Upper lobe of left lung (tissue), 6 donors: Measurements from ENCODE around the gene SNX21. TPM values are rescaled to one million over a fixed set of nuclear protein-coding genes. Genes with fewer than 3 reads are reported as not detected.
A peak's percentile ranks its signal among the peaks of the same experiment; 100 is the strongest.
"Not testable (repeated sequence)": the region's sequence is repeated elsewhere in the genome, so short reads cannot be mapped to it uniquely, and the experiment has no call there.

Source experiments
- ATAC-seq, 2 donors: fragments of 200-7000 bp; cut with Tn5 transposase; one replicate each; pipeline ENCODE4 v1.9.1; 2022; ENCODE audit warnings: mild to moderate bottlenecking in 2 of 2, moderate library complexity in 2 of 2; ENCODE audit not compliant: low FRiP score in 2 of 2
- DNase-seq, 2 donors: peaks; one replicate each; pipeline ENCODE4 v3.0.0-alpha.2; 2019 to 2020
- H3K27ac ChIP-seq, 4 donors: fragments of 200-600 bp; sonication (generic); one replicate each; pipeline ENCODE4 v1.5.1; 2016 to 2019
- H3K27me3 ChIP-seq, 4 donors: fragments of 200-600 bp; sonication (generic); one replicate each; pipeline ENCODE4 v1.5.1; 2017 to 2019
- H3K36me3 ChIP-seq, 4 donors: fragments of 200-600 bp; sonication (generic); one replicate each; pipeline ENCODE4 v1.5.1; 2016 to 2019
- H3K4me1 ChIP-seq, 4 donors: fragments of 200-600 bp; sonication (generic); one replicate each; pipeline ENCODE4 v1.5.1; 2018 to 2019
- H3K4me3 ChIP-seq, 4 donors: fragments of 200-600 bp; sonication (generic); one replicate each; pipeline ENCODE4 v1.5.1; 2017 to 2019; ENCODE audit warnings: mild to moderate bottlenecking in 2 of 4, moderate library complexity in 1 of 4
- H3K9me3 ChIP-seq, 4 donors: fragments of 200-600 bp; sonication (generic); one replicate each; pipeline ENCODE4 v1.5.1; 2018 to 2019
- CTCF ChIP-seq, 6 experiments: fragments of 450-650 bp in 4 of 6; fragments of 200-600 bp in 2 of 6; sonication (generic) in 2 of 6; IDR thresholded peaks; one replicate each; pipeline ENCODE4 v1.5.1; 2016 to 2019; ENCODE audit warnings: antibody characterized with exemption in 6 of 6
- EP300 ChIP-seq, 4 donors: sonication (generic); formaldehyde crosslinking; IDR thresholded peaks; one replicate each; pipeline ENCODE4 v1.5.1; 2017; ENCODE audit warnings: antibody characterized with exemption in 4 of 4, control low read depth in 2 of 4
- POLR2A ChIP-seq, 4 donors: fragments of 450-650 bp; IDR thresholded peaks; one replicate each; pipeline ENCODE4 v1.5.1; 2016 to 2017; ENCODE audit warnings: antibody characterized with exemption in 4 of 4, mild to moderate bottlenecking in 2 of 4
- POLR2AphosphoS5 ChIP-seq, 2 donors: sonication (generic); formaldehyde crosslinking; IDR thresholded peaks; one replicate each; pipeline ENCODE4 v1.5.1; 2017; ENCODE audit warnings: antibody characterized with exemption in 2 of 2
- WGBS, 2 donors: methylation state at CpG; one replicate each; pipeline ENCODE4 v1.1.5; 2017 to 2018; 5-methylcytosine and 5-hydroxymethylcytosine counted together
- total RNA-seq, 6 donors: library from RNA; depleted of rRNA in 4 of 6; stranded (reverse); fragments of >200 nt in 4 of 6; gene quantifications; one replicate each; pipeline versions ENCODE4 v1.1.0 to v1.2.1, GENCODE V29; 2016 to 2021
- donor health status: DM: no; HTN: no; CAD: no; lungs with moderate emphysema.
- donor health status: DM: no; HTN: yes; CAD: no; lungs with severe emphysema.

The SNX21 gene
- 100 to 1,000 TPM in 1 of 6 donors, 10 to 100 TPM in 5; 23.9 to 117 (median 52.9) TPM for total RNA-seq

GRCh38 chr20:45833030-45833882 is at the start of gene SNX21:
Gene SNX21 (plus strand): TSS chr20:45833799. CDS start chr20:45833920, 121 bp downstream.
- DNase-seq (peak; percentile 78 to 96), ATAC-seq (peak; percentile 87 to 91)
- TF ChIP-seq EP300 (IDR thresholded peaks at IDR 0.05), result peak in 1 of 4 donors; percentile 38
- peak; percentile 31 to 55 for TF ChIP-seq POLR2AphosphoS5 (IDR thresholded peaks at IDR 0.05)
- no peak for TF ChIP-seq CTCF (IDR thresholded peaks at IDR 0.05)
- Histone ChIP-seq H3K4me3 (peak within 1 kb of the TSS; percentile 62 to 91 (median 72)), H3K36me3 (peaks cover 0 to under 1% (median 0%) of the 10 kb centered on the region in 4 donors), H3K27ac (peak within 1 kb of the TSS; percentile 86 to 93 (median 91)), H3K4me1 (peaks cover 32 to 40% (median 34%) of the 10 kb centered on the region in 4 donors), H3K9me3 (no peaks in the 10 kb centered on the region), H3K27me3 (no peaks in the 10 kb centered on the region)
- 6% methylated on average over 23 to 34 of the region's 35 CpGs for WGBS, 2 donors

- no peaks in the 10 kb centered on the region for H3K36me3 ChIP-seq
- no peak overlapping the region for H3K4me3 ChIP-seq
- no peaks in the 10 kb centered on the region for H3K9me3 ChIP-seq
- H3K4me1 ChIP-seq, result peaks cover 9 to 27% (median 22%) of the 10 kb centered on the region in 4 donors
- H3K27ac ChIP-seq, result no peak overlapping the region
- no peak for DNase-seq
- TF ChIP-seq POLR2A (IDR thresholded peaks at IDR 0.05) (no peak), POLR2AphosphoS5 (IDR thresholded peaks at IDR 0.05) (no peak), CTCF (IDR thresholded peaks at IDR 0.05) (no peak), EP300 (IDR thresholded peaks at IDR 0.05) (no peak)
- no peaks in the 10 kb centered on the region for H3K27me3 ChIP-seq
- ATAC-seq, result no peak
- WGBS, 2 donors, result 51 to 62% methylated on average over 3 of the region's 3 CpGs
These were observed 45.2 kb upstream of the SNX21 start for GRCh38 chr20:45788351-45788750.

- Histone ChIP-seq H3K4me1 (peaks cover 11 to 21% (median 14%) of the 10 kb centered on the region in 4 donors), H3K27me3 (no peaks in the 10 kb centered on the region), H3K36me3 (peaks cover 17 to 37% (median 29%) of the 10 kb centered on the region in 4 donors), H3K9me3 (no peaks in the 10 kb centered on the region), H3K4me3 (peak overlapping the region; percentile 84 to 99 (median 96)), H3K27ac (peak overlapping the region; percentile 95 to 99 (median 96))
- TF ChIP-seq CTCF (IDR thresholded peaks at IDR 0.05) (no peak), EP300 (IDR thresholded peaks at IDR 0.05) (no peak), POLR2A (IDR thresholded peaks at IDR 0.05) (no peak), POLR2AphosphoS5 (IDR thresholded peaks at IDR 0.05) (no peak)
- DNase-seq (peak; percentile 27 to 51), ATAC-seq (peak; percentile 41 to 70)
- 18 to 21% methylated on average over 14 to 19 of the region's 19 CpGs for WGBS, 2 donors
These were observed 41.1 kb upstream of the SNX21 start for GRCh38 chr20:45792317-45793118.

- Histone ChIP-seq H3K27ac (no peak overlapping the region), H3K4me3 (no peak overlapping the region), H3K9me3 (no peaks in the 10 kb centered on the region), H3K4me1 (peaks cover 8 to 22% (median 14%) of the 10 kb centered on the region in 4 donors), H3K27me3 (no peaks in the 10 kb centered on the region), H3K36me3 (peaks cover 17 to 46% (median 37%) of the 10 kb centered on the region in 4 donors)
- ATAC-seq (no peak), DNase-seq (no peak)
- TF ChIP-seq CTCF (IDR thresholded peaks at IDR 0.05) (no peak), POLR2AphosphoS5 (IDR thresholded peaks at IDR 0.05) (no peak), POLR2A (IDR thresholded peaks at IDR 0.05) (no peak), EP300 (IDR thresholded peaks at IDR 0.05) (no peak)
- 95 to 96% methylated on average over 11 of the region's 11 CpGs for WGBS, 2 donors
These were observed 37.1 kb upstream of the SNX21 start for GRCh38 chr20:45796337-45797065.

GRCh38 chr20:45797510-45797909 is 36.1 kb upstream of the SNX21 start:
- H3K4me3 ChIP-seq, DNase-seq, H3K9me3 ChIP-seq, H3K27me3 ChIP-seq, ATAC-seq, H3K27ac ChIP-seq: not testable (repeated sequence)
- peaks cover 6 to 16% (median 12%) of the 10 kb centered on the region in 4 donors for H3K4me1 ChIP-seq
- H3K36me3 ChIP-seq, result peaks cover 20 to 57% (median 48%) of the 10 kb centered on the region in 4 donors
- no CpG with 5 or more reads among the region's 1 CpG for WGBS, 2 donors

- DNase-seq, H3K27ac ChIP-seq, ATAC-seq, H3K27me3 ChIP-seq, H3K4me3 ChIP-seq, H3K9me3 ChIP-seq: not testable (repeated sequence)
- H3K4me1 ChIP-seq, result peaks cover 1 to 12% (median 7%) of the 10 kb centered on the region in 4 donors
- 78 to 100% methylated on average over 3 of the region's 3 CpGs for WGBS, 2 donors
- peaks cover 24 to 61% (median 52%) of the 10 kb centered on the region in 4 donors for H3K36me3 ChIP-seq
These were observed 35.6 kb upstream of the SNX21 start for GRCh38 chr20:45797955-45798354.
